Mucosa of rectum (tissue), 2 donors: ENCODE results near the gene PDPR.
"Not testable (repeated sequence)": the region's sequence is repeated elsewhere in the genome, so short reads cannot be mapped to it uniquely, and the experiment has no call there.

Source experiments
- H3K27ac ChIP-seq, 2 donors: one replicate each; pipeline ENCODE4 v1.7.0; 2013; ENCODE audit warnings: inconsistent platforms in 2 of 2, low read depth in 2 of 2, low read length in 2 of 2
- H3K27me3 ChIP-seq, 2 donors: one replicate each; pipeline ENCODE4 v1.7.0; 2013; ENCODE audit warnings: low read length in 2 of 2; ENCODE audit not compliant: control insufficient read depth in 2 of 2, insufficient read depth in 2 of 2
- H3K36me3 ChIP-seq, 2 donors: one replicate each; pipeline ENCODE4 v1.7.0; 2013; ENCODE audit warnings: low read length in 2 of 2; ENCODE audit not compliant: control insufficient read depth in 2 of 2, insufficient read depth in 2 of 2
- H3K4me1 ChIP-seq, 2 donors: one replicate each; pipeline ENCODE4 v1.7.0; 2013; ENCODE audit warnings: low read length in 2 of 2, mild to moderate bottlenecking in 1 of 2; ENCODE audit not compliant: control insufficient read depth in 2 of 2, insufficient read depth in 2 of 2
- H3K4me3 ChIP-seq, 2 donors: one replicate each; pipeline ENCODE4 v1.7.0; 2013; ENCODE audit warnings: low read length in 2 of 2
- H3K9ac ChIP-seq, 2 donors: one replicate each; pipeline ENCODE4 v1.7.0; 2013; ENCODE audit warnings: low read length in 2 of 2, low read depth in 1 of 2, mild to moderate bottlenecking in 1 of 2
- H3K9me3 ChIP-seq, 2 donors: one replicate each; pipeline ENCODE4 v1.7.0; 2013; ENCODE audit warnings: low read length in 2 of 2; ENCODE audit not compliant: control insufficient read depth in 2 of 2
- donor health status: healthy.
- donor health status: Normal muscosa, but diverticular disease.

PDPR gene

GRCh38 chr16:70188608-70188915 is 74.4 kb downstream of the PDPR start:
- peak overlapping the region in 1 of 2 donors; percentile 38 for H3K9ac ChIP-seq
- H3K36me3 ChIP-seq, H3K9me3 ChIP-seq, H3K27ac ChIP-seq, H3K27me3 ChIP-seq, H3K4me1 ChIP-seq: not testable (repeated sequence)
- H3K4me3 ChIP-seq: peak overlapping the region in 1 of 2 donors; percentile 23

GRCh38 chr16:70190574-70190973 is 76.4 kb downstream of the PDPR start:
- not testable (repeated sequence) for H3K36me3 ChIP-seq, H3K4me1 ChIP-seq, H3K4me3 ChIP-seq, H3K9me3 ChIP-seq, H3K9ac ChIP-seq, H3K27me3 ChIP-seq, H3K27ac ChIP-seq

DNA sequence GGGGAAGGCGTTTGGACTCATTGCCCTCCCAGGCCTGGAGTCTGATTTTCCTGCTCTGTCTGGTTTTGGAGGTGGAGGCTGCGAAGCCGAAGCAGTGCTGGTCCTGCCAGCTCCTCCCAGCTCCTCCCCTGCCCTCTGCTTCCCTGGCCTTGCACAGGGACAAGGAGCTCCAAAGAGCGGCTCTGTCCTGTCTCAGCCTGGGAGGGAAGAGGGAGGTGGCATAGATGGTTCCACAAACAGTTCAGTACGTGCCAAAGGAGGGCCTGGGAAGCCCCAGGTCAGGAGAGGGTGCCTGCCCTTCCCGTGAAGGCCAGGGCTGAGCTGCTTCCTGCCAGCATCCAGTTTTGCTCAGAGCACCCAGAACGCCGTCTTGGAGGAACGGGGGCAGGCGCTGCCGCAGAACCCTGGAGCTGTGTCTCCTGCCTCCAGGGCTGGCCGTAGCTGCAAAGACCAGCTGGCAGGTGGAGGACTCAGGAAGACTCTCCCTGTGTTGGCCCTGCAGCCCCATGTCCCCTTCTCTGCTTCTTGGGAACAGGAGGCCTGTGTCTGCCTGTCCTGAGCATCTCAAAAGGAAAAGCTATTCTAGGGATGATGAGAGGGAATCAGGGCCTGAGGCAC is 82.7 kb downstream of the PDPR start:
- H3K27ac ChIP-seq, H3K36me3 ChIP-seq, H3K4me1 ChIP-seq, H3K9me3 ChIP-seq, H3K27me3 ChIP-seq, H3K9ac ChIP-seq, H3K4me3 ChIP-seq: not testable (repeated sequence)

- H3K4me1 ChIP-seq, H3K4me3 ChIP-seq, H3K27me3 ChIP-seq, H3K9ac ChIP-seq, H3K27ac ChIP-seq, H3K36me3 ChIP-seq, H3K9me3 ChIP-seq: not testable (repeated sequence)
These were observed 83.5 kb downstream of the PDPR start for GRCh38 chr16:70197611-70198010.

DNA sequence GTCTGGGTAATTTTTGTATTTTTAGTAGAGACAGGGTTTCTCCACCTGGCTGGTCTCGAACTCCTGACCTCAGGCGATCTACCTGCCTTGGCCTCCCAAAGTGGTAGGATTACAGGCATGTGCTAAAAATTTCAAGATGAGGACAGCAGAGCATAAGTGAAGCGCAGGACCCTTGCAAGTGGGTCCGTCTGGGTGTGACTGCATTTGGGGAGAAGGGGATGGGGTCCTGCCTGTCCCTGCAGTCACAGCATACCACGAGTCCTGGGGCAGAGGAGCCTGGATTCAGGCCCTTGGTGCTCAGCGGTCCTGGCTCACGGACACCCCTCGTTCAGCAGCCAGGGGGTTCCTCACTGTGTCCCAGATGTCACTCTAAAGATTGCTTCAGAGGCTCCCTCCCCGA is 84.1 kb downstream of the PDPR start:
- H3K27ac ChIP-seq, H3K36me3 ChIP-seq, H3K4me1 ChIP-seq, H3K27me3 ChIP-seq, H3K9ac ChIP-seq, H3K4me3 ChIP-seq, H3K9me3 ChIP-seq: not testable (repeated sequence)

DNA sequence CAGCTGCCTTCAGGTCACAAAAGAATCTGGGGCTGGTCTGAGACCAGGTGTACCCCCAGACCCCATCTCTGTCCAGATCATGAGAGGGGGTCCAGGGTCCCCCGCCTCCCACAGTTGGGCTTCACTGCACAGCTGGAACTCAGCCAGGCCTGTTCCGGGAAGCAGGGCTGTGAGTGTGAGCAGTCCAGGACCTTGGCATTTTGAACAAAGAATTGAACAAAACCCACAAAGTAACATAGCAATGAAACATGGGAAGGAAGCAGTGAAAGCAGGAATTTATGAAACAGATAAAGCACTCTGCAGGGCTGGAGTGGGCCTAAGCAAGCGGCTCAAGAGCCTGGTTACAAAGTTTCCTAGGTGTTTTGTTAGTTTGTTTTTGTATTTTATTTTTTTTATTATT is 84.5 kb downstream of the PDPR start:
- not testable (repeated sequence) for H3K4me3 ChIP-seq, H3K36me3 ChIP-seq, H3K27me3 ChIP-seq, H3K27ac ChIP-seq, H3K9me3 ChIP-seq, H3K9ac ChIP-seq, H3K4me1 ChIP-seq

DNA sequence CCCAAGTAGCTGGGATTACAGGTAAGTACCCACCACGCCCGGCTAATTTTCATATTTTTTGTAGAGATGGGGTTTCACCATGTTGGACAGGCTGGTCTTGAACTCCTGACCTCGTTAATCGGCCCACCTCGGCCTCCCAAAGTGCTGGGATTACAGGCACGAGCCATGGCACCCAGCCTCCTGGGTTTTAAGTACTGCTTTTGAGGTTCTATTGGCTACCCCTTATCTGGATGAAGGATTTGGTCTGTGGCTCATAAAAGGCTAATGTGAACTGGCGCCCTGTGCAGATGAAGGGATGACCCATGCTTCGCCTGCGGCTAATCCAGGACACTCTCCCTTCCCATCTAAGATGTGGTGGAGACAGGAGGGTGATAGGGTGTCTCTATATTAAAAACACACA is 85.0 kb downstream of the PDPR start:
- H3K4me3 ChIP-seq, H3K4me1 ChIP-seq, H3K27ac ChIP-seq, H3K9me3 ChIP-seq, H3K27me3 ChIP-seq, H3K9ac ChIP-seq, H3K36me3 ChIP-seq: not testable (repeated sequence)

- H3K27me3 ChIP-seq, H3K27ac ChIP-seq, H3K36me3 ChIP-seq, H3K4me1 ChIP-seq, H3K9me3 ChIP-seq, H3K4me3 ChIP-seq, H3K9ac ChIP-seq: not testable (repeated sequence)
These were observed 85.9 kb downstream of the PDPR start for GRCh38 chr16:70200063-70200462.

DNA sequence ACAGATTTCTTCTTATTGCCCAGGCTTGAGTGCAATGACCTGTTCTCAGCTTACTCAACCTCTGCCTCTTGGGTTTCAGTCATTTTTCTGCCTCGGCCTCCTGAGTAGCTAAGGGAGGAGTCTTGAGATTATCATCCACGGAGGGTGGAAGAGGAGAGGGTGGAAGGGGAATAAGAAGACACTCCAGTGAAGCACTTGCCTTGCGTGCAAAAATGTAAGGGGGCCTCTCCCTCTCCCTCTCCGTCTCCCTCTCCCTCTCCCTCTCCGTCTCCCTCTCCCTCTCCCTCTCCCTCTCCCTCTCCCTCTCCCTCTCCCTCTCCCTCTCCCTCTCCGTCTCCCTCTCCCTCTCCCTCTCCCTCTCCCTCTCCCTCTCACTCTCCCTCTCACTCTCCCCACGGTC is 89.4 kb downstream of the PDPR start:
- H3K4me1 ChIP-seq, H3K36me3 ChIP-seq, H3K9me3 ChIP-seq, H3K4me3 ChIP-seq, H3K9ac ChIP-seq, H3K27ac ChIP-seq, H3K27me3 ChIP-seq: not testable (repeated sequence)

GRCh38 chr16:70204010-70204409 is 89.9 kb downstream of the PDPR start:
- H3K4me1 ChIP-seq, H3K9ac ChIP-seq, H3K9me3 ChIP-seq, H3K27ac ChIP-seq, H3K36me3 ChIP-seq, H3K27me3 ChIP-seq, H3K4me3 ChIP-seq: not testable (repeated sequence)

DNA sequence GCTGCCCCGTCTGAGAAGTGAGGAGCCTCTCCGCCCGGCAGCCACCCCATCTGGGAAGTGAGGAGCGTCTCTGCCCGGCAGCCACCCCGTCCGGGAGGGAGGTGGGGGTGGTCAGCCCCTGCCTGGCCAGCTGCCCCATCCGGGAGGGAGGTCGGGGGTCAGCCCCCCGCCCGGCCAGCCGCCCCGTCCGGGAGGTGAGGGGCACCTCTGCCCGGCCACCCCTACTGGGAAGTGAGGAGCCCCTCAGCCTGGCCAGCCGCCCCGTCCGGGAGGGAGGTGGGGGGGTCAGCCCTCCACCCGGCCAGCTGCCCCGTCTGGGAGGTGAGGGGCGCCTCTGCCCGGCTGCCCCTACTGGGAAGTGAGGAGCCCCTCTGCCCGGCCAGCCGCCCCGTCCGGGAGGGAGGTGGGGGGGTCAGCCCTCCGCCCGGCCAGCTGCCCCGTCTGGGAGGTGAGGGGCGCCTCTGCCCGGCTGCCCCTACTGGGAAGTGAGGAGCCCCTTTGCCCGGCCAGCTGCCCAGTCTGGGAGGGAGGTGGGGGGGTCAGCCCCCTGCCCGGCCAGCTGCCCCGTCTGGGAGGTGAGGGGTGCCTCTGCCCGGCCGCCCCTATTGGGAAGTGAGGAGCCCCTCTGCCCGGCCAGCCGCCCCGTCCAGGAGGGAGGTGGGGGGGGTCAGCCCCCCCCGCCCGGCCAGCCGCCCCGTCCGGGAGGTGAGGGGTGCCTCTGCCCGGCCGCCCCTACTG is 90.7 kb downstream of the PDPR start:
- not testable (repeated sequence) for H3K9ac ChIP-seq, H3K27me3 ChIP-seq, H3K4me3 ChIP-seq, H3K9me3 ChIP-seq, H3K4me1 ChIP-seq, H3K27ac ChIP-seq, H3K36me3 ChIP-seq
